Chondrocyte (in vitro differentiated cells): ENCODE data around the gene ARRB2. TPM values are rescaled to one million over a fixed set of nuclear protein-coding genes. Genes with fewer than 3 reads are reported as not detected.

Experiments
- DNase-seq: peaks from one replicate; pipeline ENCODE4 v3.0.0; 2021; ENCODE audit warnings: mixed read lengths, low spot score
- H3K27ac Mint-ChIP-seq: one replicate; pipeline ENCODE4 v1.8.0; 2021; ENCODE audit warnings: mild to moderate bottlenecking, moderate library complexity, mixed read lengths; ENCODE audit not compliant: unreplicated experiment
- H3K27me3 Mint-ChIP-seq: 2 replicates; pipeline ENCODE4 v1.8.0; 2021; ENCODE audit warnings: low read depth, mixed read lengths
- H3K36me3 Mint-ChIP-seq: 2 replicates; pipeline ENCODE4 v1.8.0; 2021; ENCODE audit warnings: low read depth, mixed read lengths
- H3K4me1 Mint-ChIP-seq: 2 replicates; pipeline ENCODE4 v1.8.0; 2021; ENCODE audit warnings: low read depth, mild to moderate bottlenecking, mixed read lengths
- H3K4me3 Mint-ChIP-seq: one replicate; pipeline ENCODE4 v1.8.0; 2021; ENCODE audit warnings: mild to moderate bottlenecking, moderate library complexity, mixed read lengths; ENCODE audit not compliant: unreplicated experiment
- H3K9me3 Mint-ChIP-seq: 2 replicates; pipeline ENCODE4 v1.8.0; 2021; ENCODE audit warnings: low read depth, mixed read lengths
- CTCF ChIP-seq: fragments of 200-600 bp; sonication (generic); IDR thresholded peaks from 2 replicates; pipeline ENCODE4 v1.5.0; 2021; ENCODE audit warnings: antibody characterized with exemption, mild to moderate bottlenecking, moderate library complexity
- total RNA-seq: library from RNA; stranded (reverse); gene quantifications from 3 replicates; pipeline ENCODE4 v1.2.1, GENCODE V29; 2021

Gene ARRB2
- total RNA-seq, 1 donor from 2014 or later = 7.2 TPM

- H3K4me1 Mint-ChIP-seq = peaks cover 9% of the 10 kb centered on the region
- DNase-seq = no peak
- peaks cover 2% of the 10 kb centered on the region for H3K36me3 Mint-ChIP-seq
- no peak for TF ChIP-seq CTCF
- no peak overlapping the region for H3K27ac Mint-ChIP-seq
- H3K4me3 Mint-ChIP-seq = peak overlapping the region; percentile 67
- H3K27me3 Mint-ChIP-seq = peaks cover 11% of the 10 kb centered on the region
- no peaks in the 10 kb centered on the region for H3K9me3 Mint-ChIP-seq
Measured at GRCh38 chr17:4738136-4739121, 28.0 kb downstream of the ARRB2 start.

GRCh38 chr17:4739122-4740024, 28.9 kb downstream of the ARRB2 start, which contains the start of the genes CXCL16 and ZMYND15:
TSS of gene CXCL16 (minus strand) at chr17:4739928. CDS start at chr17:4739339, 589 bp downstream.
TSS of gene ZMYND15 (plus strand) at chr17:4739833. CDS start at chr17:4740549, 716 bp downstream.
- peak within 1 kb of the TSS; percentile 67 for H3K4me3 Mint-ChIP-seq
- peak; percentile 11 for TF ChIP-seq CTCF
- H3K27ac Mint-ChIP-seq = peak within 1 kb of the TSS; percentile 27
- H3K4me1 Mint-ChIP-seq = peaks cover 9% of the 10 kb centered on the region
- DNase-seq = no peak
- peaks cover 11% of the 10 kb centered on the region for H3K27me3 Mint-ChIP-seq
- H3K9me3 Mint-ChIP-seq = no peaks in the 10 kb centered on the region
- H3K36me3 Mint-ChIP-seq = no peaks in the 10 kb centered on the region

- peaks cover 13% of the 10 kb centered on the region for H3K27me3 Mint-ChIP-seq
- H3K36me3 Mint-ChIP-seq = no peaks in the 10 kb centered on the region
- no peak overlapping the region for H3K27ac Mint-ChIP-seq
- DNase-seq = no peak
- no peak for TF ChIP-seq CTCF
- H3K4me1 Mint-ChIP-seq = peaks cover 12% of the 10 kb centered on the region
- H3K4me3 Mint-ChIP-seq = peak overlapping the region; percentile 62
- no peaks in the 10 kb centered on the region for H3K9me3 Mint-ChIP-seq
Measured at GRCh38 chr17:4740025-4740351, 29.6 kb downstream of the ARRB2 start.

- Mint-ChIP-seq H3K9me3 (no peaks in the 10 kb centered on the region), H3K27me3 (peaks cover 18% of the 10 kb centered on the region), H3K4me3 (peak overlapping the region; percentile 62), H3K4me1 (peaks cover 16% of the 10 kb centered on the region), H3K27ac (no peak overlapping the region), H3K36me3 (no peaks in the 10 kb centered on the region)
- no peak for TF ChIP-seq CTCF
- no peak for DNase-seq
Measured at GRCh38 chr17:4740584-4740983, 30.2 kb downstream of the ARRB2 start.

- Mint-ChIP-seq H3K27me3 (peaks cover 20% of the 10 kb centered on the region), H3K4me3 (no peak overlapping the region)
- no peak for DNase-seq
Measured at GRCh38 chr17:4741544-4741943, 31.1 kb downstream of the ARRB2 start.

More at GRCh38 chr17:4741544-4741943, 31.1 kb downstream of the ARRB2 start:
- TF ChIP-seq CTCF = no peak
- Mint-ChIP-seq H3K9me3 (no peaks in the 10 kb centered on the region), H3K4me1 (peaks cover 16% of the 10 kb centered on the region), H3K36me3 (no peaks in the 10 kb centered on the region), H3K27ac (no peak overlapping the region)
